Fibroblast of skin of left biceps (primary cell): ENCODE results near the gene ETF1.
A peak's percentile ranks its signal among the peaks of the same experiment; 100 is the strongest.
"Not testable (repeated sequence)": the region's sequence is repeated elsewhere in the genome, so short reads cannot be mapped to it uniquely, and the experiment has no call there.

Source experiments
- DNase-seq, 2 experiments: peaks; one replicate each; pipeline ENCODE4 v3.0.0-alpha.2; 2013; ENCODE audit warnings: low read depth in 2 of 2

ETF1 gene

DNA sequence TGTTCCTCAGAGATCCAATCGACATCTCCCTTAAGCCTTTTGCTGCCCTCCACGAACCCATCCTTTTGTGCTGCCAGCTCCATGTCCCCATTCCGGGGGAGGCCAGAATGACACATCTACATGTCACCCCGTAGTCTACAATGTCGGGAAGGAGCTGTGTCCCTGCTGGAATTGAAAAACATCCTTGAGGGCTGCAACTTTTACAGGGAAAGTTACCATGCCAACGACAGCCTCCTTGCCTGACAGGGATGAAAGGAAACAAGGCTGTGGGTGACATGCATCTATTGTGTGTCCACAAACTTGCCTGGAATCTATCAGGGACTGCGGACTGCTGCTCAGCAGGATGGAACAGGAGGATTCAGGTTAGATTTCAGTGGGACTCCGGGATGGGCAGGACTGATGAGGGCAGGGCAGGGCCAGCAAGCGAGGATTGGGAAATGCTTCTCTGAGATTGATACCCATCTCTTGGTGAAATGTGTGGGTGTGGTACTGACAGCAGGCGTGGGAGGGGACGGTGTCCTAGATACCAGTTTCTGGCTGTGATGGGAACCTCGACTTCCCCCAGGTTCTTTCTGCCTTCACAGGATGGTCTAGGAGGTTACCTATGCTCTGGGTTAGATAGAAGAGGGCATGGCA is 52.3 kb downstream of the ETF1 start:
- no peak for DNase-seq

DNA sequence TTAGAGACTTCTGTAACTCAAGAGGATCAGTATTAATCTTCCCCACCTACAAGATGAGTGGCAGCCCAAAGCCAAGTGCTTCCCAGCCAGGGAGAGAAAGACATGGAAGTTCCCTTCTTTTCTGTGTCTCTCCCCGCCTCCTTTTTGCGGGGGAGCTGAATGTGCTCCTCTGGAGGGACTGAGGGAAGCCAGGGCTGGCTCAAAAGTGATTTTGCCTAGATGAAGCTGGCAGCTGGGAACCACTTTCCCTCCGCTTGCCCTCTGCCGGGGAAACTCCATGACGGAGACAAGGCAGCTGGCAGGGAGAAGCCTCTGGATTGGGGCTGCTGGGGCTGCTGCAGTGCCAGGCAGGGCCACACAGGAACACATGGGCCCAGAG is 53.4 kb downstream of the ETF1 start:
- no peak for DNase-seq

DNA sequence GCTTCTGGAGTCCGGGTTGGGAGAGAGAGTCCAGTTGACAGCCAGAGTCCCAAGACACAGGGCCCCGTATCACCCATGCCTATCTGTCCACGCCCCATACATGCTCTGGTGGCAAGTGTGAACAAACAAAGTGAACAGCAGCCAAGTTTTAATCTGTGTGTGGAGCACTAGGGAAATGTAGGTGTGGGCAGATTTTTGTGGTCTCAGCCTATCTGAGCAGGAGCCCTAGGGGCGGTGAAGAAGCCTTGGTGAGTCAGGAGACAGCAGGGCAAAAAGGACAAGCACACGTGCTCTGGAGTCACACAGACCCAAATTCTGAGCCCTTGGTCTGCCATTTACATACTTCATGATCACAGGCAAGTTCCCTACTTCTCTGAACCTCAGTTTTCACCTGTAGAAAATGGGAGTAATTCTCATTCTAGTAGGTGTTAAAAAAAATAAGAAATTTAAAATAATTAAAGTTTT is 54.5 kb downstream of the ETF1 start:
- DNase-seq, result peak in 1 of 2 experiments; percentile 3

DNA sequence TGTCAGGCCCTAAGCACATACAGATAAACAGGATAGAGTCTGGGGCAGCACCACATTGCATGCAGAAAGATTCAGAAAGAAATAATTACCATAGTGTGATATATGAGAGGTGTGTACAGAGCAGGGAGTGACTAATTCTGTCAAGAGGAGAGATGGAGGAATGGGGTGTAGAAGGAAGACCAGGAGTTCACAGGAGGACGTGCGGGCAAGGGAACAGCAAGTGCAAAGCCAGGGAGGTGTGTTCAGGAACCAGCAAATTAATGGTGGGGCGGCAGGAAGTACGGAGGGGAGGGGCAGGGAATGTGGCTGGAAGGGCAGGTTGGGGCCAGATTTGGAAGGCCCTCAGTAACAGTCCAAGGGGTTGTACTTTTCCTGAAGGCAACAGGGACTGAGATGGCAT is 60.4 kb downstream of the ETF1 start:
- DNase-seq, result no peak

DNA sequence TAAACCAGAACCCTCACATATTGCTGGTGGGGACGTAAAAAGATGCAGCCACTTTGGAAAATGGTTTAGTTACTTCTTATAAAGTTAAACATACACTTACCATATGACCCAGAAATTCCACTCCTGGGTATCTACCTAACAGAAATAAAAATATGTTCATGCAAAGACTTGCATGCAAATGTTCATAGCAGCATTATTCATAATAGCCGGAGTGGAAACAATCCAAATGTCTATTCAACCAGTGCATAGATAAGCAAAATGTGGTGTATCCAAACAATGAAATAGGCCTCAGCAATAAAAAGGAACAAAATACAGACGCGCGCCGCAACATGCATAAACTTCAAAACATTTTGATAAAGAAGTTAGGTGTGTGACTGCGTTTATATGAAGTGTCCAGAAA is 66.1 kb downstream of the ETF1 start:
- DNase-seq, result no peak

DNA sequence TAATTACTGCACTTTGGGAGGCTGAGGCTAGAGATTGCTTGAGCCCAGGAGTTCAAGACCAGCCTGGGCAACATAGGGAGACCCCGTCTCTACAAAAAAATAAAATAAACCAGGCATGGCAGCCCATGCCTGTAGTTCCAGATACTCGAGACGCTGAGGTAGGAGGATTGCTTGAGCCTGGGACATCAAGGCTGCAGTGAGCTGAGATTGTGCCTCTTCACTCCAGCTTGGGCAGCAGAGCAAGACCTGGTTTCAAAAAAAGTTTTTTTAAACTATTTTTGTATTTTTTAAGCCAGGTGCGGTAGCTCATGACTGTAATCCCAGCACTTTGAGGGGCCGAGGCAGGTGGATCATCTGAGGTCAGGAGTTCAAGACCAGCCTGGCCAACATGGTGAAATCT is 69.9 kb downstream of the ETF1 start:
- DNase-seq, result not testable (repeated sequence)

DNA sequence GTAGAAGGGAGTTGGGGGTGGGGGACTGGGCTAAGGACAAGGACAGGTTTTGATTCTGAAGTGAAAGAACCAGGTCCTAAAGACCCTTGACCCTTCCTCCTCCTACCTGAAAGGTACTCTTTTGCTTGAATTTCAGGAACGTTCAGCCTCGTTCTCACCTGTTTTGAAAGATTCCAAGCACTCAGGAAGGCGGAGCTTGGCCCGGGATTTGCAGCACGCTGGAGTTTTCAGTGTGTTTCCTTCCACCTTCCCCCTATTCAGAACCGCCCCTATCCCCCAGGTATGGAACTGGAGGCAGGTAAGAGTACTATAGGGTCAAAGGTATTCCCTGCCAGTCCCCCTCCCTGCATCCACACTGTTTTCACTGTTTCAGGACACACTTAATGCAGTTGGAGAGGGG is 70.7 kb downstream of the ETF1 start:
- DNase-seq, result no peak

DNA sequence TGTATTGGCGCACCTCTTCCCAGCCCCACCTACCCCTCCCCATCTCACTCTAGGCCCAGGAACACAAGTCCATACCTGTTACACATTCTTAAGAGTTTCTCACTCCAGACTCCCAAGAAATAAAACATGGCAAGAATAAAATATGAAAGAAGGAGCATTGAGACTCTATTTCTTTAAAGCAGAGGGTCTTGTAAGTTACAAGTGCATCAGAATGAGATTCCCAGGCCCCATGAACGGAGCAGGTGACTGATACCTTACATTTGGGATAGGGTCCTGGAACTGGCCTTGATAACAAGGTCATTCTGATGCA is 72.0 kb downstream of the ETF1 start:
- DNase-seq, result peak in 1 of 2 experiments; percentile 7

DNA sequence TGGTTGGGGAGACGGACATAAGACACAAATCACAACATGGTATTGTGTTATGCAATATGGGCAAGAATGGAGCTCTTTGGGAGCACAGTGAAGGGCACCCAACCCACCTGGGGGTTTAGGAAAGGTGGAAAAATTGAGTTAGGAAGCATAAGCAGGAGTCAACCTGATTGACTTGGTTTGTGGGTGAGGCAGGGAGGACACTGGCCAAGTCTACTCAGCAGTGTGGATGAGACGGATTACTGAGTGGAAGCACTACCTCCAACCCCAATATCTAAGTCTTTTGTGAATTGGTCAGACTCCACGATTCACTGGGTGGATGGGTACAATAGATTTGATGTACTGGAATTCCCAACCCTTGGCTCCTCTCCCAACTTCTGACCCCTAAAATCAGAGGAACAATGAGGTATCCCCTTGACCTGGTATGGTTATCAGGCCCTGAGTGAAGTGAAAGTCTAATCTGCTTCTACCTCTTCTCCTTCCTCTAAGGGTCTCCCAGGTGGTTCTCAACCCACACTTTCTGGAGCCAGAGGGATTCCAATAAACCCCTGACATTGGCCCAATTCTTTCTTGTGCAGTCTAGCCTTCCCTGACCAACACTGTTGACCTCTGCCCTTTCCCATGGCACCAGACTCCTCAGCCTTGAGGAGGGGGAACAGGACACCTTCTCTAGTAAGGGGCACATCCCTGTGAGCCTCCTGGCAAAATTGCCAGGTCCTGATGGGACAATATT is 72.5 kb downstream of the ETF1 start:
- no peak for DNase-seq

DNA sequence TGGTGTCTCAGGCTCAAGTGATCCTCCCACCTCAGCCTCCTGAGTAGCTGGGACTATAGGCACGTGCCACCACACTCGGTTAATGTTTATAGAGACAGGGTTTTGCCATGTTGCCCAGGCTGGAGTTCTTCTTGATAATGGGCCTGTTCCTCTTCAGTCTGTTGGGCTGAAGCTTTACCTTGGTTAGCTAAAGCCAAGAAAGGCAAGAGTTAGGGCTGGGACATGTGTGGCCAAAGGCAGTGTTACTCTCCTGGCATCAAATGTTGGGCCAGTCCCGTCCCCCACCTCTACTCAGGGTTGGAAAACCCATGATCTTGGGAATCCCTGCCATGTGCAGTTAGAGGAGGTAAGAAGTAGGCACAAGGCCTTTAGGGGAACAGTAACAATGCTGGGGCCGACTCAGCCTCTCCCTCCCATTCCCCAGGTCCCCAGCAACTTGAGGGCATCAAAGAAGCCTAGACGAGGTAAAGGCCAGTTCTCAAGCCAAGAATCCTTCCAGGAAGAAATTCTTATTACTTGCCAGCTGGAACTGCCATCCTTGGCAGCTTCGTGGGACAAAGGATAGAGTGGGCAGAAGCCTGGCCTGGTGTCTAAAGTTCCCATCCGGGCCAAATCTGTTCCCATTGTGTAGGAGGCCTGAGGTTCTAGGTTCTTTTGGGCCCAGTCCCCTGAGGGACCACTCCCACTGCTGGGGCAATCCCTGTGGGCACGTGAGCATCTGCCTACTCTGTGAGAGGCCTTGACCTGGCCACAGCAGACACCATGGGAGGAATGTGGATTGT is 73.3 kb downstream of the ETF1 start:
- DNase-seq, result peak in 1 of 2 experiments; percentile 40

DNA sequence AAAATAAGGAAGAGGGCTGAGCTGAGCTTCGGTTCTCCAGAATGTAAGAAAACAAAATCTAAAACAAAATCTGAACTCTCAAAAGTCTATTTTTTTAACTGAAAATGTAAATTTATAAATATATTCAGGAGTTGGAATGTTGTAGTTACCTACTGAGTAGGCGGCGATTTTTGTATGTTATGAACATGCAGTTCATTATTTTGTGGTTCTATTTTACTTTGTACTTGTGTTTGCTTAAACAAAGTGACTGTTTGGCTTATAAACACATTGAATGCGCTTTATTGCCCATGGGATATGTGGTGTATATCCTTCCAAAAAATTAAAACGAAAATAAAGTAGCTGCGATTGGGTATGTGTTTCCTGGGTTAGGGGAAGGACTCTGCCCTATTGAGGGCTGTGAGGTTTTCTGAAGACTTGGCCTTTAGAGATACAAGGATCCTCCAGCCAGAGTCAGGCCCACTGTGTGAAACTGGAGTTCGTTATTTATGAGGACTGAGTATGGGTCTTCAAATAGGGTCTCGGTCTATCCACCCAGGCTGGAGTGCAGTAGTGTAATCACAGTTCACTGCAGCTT is 74.0 kb downstream of the ETF1 start:
- DNase-seq, result peak in 1 of 2 experiments; percentile 5

DNA sequence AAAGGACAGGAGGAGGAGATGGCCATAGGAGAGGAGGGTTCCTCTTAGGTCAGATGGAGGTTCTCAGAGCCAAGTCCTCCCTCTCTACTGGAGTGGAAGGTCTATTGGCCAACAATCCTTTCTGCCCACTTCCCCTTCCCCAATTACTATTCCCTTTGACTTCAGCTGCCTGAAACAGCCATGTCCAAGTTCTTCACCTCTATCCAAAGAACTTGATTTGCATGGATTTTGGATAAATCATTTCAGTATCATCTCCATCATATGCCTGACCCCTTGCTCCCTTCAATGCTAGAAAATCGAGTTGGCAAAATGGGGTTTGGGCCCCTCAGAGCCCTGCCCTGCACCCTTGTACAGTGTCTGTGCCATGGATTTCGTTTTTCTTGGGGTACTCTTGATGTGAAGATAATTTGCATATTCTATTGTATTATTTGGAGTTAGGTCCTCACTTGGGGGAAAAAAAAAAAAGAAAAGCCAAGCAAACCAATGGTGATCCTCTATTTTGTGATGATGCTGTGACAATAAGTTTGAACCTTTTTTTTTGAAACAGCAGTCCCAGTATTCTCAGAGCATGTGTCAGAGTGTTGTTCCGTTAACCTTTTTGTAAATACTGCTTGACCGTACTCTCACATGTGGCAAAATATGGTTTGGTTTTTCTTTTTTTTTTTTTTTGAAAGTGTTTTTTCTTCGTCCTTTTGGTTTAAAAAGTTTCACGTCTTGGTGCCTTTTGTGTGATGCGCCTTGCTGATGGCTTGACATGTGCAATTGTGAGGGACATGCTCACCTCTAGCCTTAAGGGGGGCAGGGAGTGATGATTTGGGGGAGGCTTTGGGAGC is 74.7 kb downstream of the ETF1 start:
- DNase-seq, result peak in 1 of 2 experiments; percentile 13

DNA sequence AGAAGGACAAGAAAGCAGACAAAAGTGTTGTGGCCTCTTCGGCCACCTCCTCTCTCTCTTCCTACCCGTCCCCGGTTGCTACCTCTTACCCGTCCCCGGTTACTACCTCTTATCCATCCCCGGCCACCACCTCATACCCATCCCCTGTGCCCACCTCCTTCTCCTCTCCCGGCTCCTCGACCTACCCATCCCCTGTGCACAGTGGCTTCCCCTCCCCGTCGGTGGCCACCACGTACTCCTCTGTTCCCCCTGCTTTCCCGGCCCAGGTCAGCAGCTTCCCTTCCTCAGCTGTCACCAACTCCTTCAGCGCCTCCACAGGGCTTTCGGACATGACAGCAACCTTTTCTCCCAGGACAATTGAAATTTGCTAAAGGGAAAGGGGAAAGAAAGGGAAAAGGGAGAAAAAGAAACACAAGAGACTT is 75.3 kb downstream of the ETF1 start:
- DNase-seq, result peak in 1 of 2 experiments; percentile 5

DNA sequence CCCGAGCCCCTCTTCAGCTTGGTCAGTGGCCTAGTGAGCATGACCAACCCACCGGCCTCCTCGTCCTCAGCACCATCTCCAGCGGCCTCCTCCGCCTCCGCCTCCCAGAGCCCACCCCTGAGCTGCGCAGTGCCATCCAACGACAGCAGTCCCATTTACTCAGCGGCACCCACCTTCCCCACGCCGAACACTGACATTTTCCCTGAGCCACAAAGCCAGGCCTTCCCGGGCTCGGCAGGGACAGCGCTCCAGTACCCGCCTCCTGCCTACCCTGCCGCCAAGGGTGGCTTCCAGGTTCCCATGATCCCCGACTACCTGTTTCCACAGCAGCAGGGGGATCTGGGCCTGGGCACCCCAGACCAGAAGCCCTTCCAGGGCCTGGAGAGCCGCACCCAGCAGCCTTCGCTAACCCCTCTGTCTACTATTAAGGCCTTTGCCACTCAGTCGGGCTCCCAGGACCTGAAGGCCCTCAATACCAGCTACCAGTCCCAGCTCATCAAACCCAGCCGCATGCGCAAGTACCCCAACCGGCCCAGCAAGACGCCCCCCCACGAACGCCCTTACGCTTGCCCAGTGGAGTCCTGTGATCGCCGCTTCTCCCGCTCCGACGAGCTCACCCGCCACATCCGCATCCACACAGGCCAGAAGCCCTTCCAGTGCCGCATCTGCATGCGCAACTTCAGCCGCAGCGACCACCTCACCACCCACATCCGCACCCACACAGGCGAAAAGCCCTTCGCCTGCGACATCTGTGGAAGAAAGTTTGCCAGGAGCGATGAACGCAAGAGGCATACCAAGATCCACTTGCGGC is 75.9 kb downstream of the ETF1 start:
- DNase-seq, result peak in 1 of 2 experiments; percentile 8

DNA sequence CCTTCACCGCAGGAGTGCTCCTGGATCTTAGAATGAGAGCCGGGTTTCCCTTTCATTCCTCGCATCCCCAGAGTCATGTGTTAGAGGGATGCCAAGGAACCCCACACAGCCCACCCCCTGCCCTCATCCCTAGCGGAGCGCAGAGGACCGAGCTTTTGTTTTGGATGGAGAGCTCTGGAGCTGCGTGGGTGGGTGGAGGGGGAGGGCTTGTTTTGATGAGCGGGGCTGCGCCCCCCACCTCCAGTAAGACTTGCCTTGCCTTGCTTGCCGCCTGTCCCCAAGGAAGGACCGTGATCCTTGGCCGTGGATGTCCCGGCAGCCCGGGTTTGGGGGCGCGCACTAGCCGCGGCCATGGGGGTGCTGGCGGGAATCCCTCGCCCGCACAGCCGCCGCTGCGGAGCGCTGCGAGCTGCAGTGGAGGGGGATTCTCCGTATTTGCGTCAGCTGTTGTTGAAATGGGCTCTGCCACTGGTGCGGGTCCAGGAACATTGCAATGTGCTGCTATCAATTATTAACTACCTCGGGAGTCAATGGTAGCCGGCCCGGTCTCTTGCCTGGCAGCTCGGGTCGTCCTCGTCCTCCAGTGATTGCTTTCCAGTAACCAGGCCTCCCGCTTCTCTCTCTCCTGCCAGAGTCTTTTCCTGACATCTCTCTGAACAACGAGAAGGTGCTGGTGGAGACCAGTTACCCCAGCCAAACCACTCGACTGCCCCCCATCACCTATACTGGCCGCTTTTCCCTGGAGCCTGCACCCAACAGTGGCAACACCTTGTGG is 76.7 kb downstream of the ETF1 start:
- peak in 1 of 2 experiments; percentile 12 for DNase-seq

DNA sequence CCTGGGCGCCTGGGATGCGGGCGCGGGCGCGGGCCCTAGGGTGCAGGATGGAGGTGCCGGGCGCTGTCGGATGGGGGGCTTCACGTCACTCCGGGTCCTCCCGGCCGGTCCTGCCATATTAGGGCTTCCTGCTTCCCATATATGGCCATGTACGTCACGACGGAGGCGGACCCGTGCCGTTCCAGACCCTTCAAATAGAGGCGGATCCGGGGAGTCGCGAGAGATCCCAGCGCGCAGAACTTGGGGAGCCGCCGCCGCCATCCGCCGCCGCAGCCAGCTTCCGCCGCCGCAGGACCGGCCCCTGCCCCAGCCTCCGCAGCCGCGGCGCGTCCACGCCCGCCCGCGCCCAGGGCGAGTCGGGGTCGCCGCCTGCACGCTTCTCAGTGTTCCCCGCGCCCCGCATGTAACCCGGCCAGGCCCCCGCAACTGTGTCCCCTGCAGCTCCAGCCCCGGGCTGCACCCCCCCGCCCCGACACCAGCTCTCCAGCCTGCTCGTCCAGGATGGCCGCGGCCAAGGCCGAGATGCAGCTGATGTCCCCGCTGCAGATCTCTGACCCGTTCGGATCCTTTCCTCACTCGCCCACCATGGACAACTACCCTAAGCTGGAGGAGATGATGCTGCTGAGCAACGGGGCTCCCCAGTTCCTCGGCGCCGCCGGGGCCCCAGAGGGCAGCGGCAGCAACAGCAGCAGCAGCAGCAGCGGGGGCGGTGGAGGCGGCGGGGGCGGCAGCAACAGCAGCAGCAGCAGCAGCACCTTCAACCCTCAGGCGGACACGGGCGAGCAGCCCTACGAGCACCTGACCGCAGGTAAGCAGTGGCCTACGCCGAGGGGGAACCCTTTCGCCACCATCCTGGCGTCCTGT is 77.5 kb downstream of the ETF1 start, which contains the start of gene EGR1:
Gene EGR1, plus strand, starts transcription at position 219 of the 864 bp plus-strand sequence. Its CDS starts 283 bp downstream, at position 502.
- DNase-seq, result peak; percentile 89

DNA sequence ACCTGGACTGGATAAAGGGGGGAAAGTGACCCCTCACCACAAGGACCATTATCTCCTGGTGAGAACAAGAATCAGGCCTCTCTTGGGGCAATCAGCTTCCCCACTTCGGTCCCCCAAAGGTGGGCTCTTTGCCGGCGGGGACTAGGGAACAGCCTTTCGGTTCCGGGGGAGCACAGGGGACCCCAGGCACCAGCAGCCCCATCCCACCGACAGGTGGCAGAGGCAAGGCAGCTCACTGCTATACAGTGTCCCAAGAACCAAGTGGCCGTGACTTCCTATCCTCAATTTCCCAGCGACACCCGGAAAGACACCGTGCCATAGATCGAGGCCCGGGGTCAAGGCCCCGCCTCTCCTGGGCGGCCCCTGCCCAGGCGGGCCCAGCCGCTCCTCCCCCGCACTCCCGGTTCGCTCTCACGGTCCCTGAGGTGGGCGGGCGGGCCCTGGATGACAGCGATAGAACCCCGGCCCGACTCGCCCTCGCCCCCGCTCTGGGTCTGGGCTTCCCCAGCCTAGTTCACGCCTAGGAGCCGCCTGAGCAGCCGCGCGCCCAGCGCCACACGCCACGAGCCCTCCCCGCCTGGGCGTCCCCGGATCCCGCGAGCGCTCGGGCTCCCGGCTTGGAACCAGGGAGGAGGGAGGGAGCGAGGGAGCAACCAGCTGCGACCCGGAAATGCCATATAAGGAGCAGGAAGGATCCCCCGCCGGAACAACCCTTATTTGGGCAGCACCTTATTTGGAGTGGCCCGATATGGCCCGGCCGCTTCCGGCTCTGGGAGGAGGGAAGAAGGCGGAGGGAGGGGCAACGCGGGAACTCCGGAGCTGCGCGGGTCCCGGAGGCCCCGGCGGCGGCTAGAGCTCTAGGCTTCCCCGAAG is 78.4 kb downstream of the ETF1 start:
- DNase-seq, result peak; percentile 97 to 98

DNA sequence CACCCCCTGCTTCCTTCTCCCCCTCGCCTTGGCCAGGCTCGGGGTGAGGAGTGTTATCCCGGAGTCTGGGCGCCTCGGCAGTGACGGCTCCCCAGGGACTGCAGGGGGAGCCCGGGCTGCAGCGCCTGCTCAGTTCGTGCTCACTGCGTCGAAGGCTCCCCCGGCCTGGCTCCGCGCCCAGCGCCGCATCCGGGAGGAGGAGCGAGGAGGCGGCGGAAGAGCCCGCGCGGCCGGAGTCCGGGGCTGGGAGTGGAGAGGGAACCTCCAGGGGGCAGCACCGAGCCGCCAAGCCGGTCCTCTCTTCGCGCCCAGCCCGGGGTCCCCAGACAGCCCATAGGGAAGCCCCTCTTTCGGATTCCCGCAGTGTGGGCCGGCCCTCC is 79.0 kb downstream of the ETF1 start:
- peak; percentile 92 to 93 for DNase-seq
